B cell (primary cell): ENCODE results near the gene RTP4. TPM values are rescaled to one million over a fixed set of nuclear protein-coding genes. Genes with fewer than 3 reads are reported as not detected.

ENCODE experiments used
- ATAC-seq: fragments of 200-7000 bp; cut with Tn5 transposase; one replicate; pipeline ENCODE4 v1.10.0; 2021; ENCODE audit warnings: low read depth, mild to moderate bottlenecking, moderate number of reproducible peaks, moderate library complexity
- CTCF ChIA-PET: fragments of 350-600 bp; sonication (Branson Sonifier 250); formaldehyde crosslinking; loops from one replicate; lab custom pipeline; 2021; ENCODE audit warnings: antibody characterized with exemption, inconsistent platforms; lab: Charles Lee
- POLR2A ChIA-PET: fragments of 350-600 bp; sonication (Branson Sonifier 250); formaldehyde crosslinking; loops from one replicate; lab custom pipeline; 2021; ENCODE audit warnings: antibody characterized with exemption; lab: Charles Lee
- DNase-seq: peaks from one replicate; pipeline ENCODE4 v3.0.0; 2013
- H2AFZ ChIP-seq: 2 replicates; pipeline ENCODE4 v1.6.1; 2012; ENCODE audit warnings: mild to moderate bottlenecking, low read depth, low read length; ENCODE audit not compliant: insufficient read depth, poor library complexity, severe bottlenecking
- H3K27ac ChIP-seq, 2 donors: 1 replicate in 1 of 2; 2 replicates in 1 of 2; pipeline ENCODE4 v1.5.1; 2012 to 2013; ENCODE audit warnings: low read length in 2 of 2, mild to moderate bottlenecking in 2 of 2, moderate library complexity in 1 of 2
- H3K27me3 ChIP-seq, 4 experiments: fragments of 200-600 bp in 1 of 4; sonication (generic) in 1 of 4; replicated peaks in 1 of 4; 1 replicate in 2 of 4; 2 replicates in 2 of 4; pipeline versions ENCODE4 v1.6.1 to v1.7.0; 2013 to 2016; ENCODE audit warnings: low read length in 3 of 4, mild to moderate bottlenecking in 2 of 4, mixed read lengths in 1 of 4, moderate library complexity in 1 of 4; ENCODE audit not compliant: insufficient read depth in 4 of 4, control insufficient read depth in 3 of 4; ENCODE audit errors: control extremely low read depth in 1 of 4
- H3K36me3 ChIP-seq, 2 experiments: replicated peaks in 1 of 2; 1 replicate in 1 of 2; 2 replicates in 1 of 2; pipeline versions ENCODE4 v1.6.1 to v1.7.1; 2013; ENCODE audit warnings: low read length in 1 of 2; ENCODE audit not compliant: insufficient read depth in 2 of 2, control insufficient read depth in 1 of 2; ENCODE audit errors: control extremely low read depth in 1 of 2, extremely low read depth in 1 of 2
- H3K4me1 ChIP-seq, 2 donors: fragments of 200-600 bp in 1 of 2; sonication (generic) in 1 of 2; 1 replicate in 1 of 2; 2 replicates in 1 of 2; pipeline versions ENCODE4 v1.5.1 to v1.6.1; 2013 to 2017; ENCODE audit warnings: low read length in 2 of 2; ENCODE audit not compliant: control insufficient read depth in 2 of 2, insufficient read depth in 2 of 2
- H3K4me2 ChIP-seq: replicated peaks from 2 replicates; pipeline ENCODE3; 2012; ENCODE audit warnings: mild to moderate bottlenecking, low read depth, low read length; ENCODE audit not compliant: poor library complexity, severe bottlenecking
- H3K4me3 ChIP-seq, 5 experiments: fragments of 200-600 bp in 1 of 5; sonication (generic) in 1 of 5; 1 replicate in 3 of 5; 2 replicates in 2 of 5; pipeline versions ENCODE4 v1.5.1 to v1.7.0; 2011 to 2016; ENCODE audit warnings: low read length in 4 of 5, mild to moderate bottlenecking in 4 of 5, low read depth in 2 of 5, control low read depth in 1 of 5, moderate library complexity in 1 of 5; ENCODE audit not compliant: insufficient read depth in 1 of 5; ENCODE audit errors: control extremely low read depth in 1 of 5, extremely low read depth in 1 of 5
- H3K79me2 ChIP-seq: fragments of 200-600 bp; sonication (generic); one replicate; pipeline ENCODE4 v1.6.0; 2016; ENCODE audit warnings: low read length; ENCODE audit not compliant: control insufficient read depth, insufficient read depth
- H3K9ac ChIP-seq: fragments of 200-600 bp; sonication (generic); 2 replicates; pipeline ENCODE4 v1.6.1; 2017; ENCODE audit warnings: mild to moderate bottlenecking, low read length, moderate library complexity
- H3K9me3 ChIP-seq, 3 donors: one replicate each; pipeline versions ENCODE4 v1.6.1 to v1.7.1; 2013; ENCODE audit warnings: low read length in 2 of 3; ENCODE audit not compliant: control insufficient read depth in 2 of 3, insufficient read depth in 1 of 3; ENCODE audit errors: control extremely low read depth in 1 of 3
- H4K20me1 ChIP-seq: 2 replicates; pipeline ENCODE4 v1.6.0; 2012; ENCODE audit warnings: mild to moderate bottlenecking, low read length; ENCODE audit not compliant: insufficient read depth, control insufficient read depth, poor library complexity, severe bottlenecking
- H3K27ac Mint-ChIP-seq: one replicate; pipeline ENCODE4 v1.8.0; 2021; ENCODE audit warnings: mixed read lengths
- H3K27me3 Mint-ChIP-seq: one replicate; pipeline ENCODE4 v1.8.0; 2021; ENCODE audit warnings: mixed read lengths
- H3K4me1 Mint-ChIP-seq: one replicate; pipeline ENCODE4 v1.8.0; 2021; ENCODE audit warnings: mixed read lengths
- H3K4me3 Mint-ChIP-seq: one replicate; pipeline ENCODE4 v1.8.0; 2021; ENCODE audit warnings: mixed read lengths
- H3K9me3 Mint-ChIP-seq: one replicate; pipeline ENCODE4 v1.8.0; 2022; ENCODE audit warnings: mixed read lengths; ENCODE audit not compliant: insufficient read depth
- CTCF ChIP-seq: fragments of 200-600 bp; IDR thresholded peaks from one replicate; pipeline ENCODE4 v1.8.0; 2022; ENCODE audit warnings: antibody characterized with exemption, mild to moderate bottlenecking
- EZH2 ChIP-seq: IDR thresholded peaks from 2 replicates; pipeline ENCODE4 v1.6.1; 2012; ENCODE audit warnings: borderline replicate concordance, low read depth, mild to moderate bottlenecking, moderate library complexity, low read length; ENCODE audit not compliant: insufficient read depth, poor library complexity, severe bottlenecking
- WGBS: methylation state at CpG from one replicate; pipeline ENCODE4 v1.1.5; 2013; ENCODE audit warnings: missing lambda C conversion rate; ENCODE audit not compliant: insufficient coverage; 5-methylcytosine and 5-hydroxymethylcytosine counted together
- intact Hi-C: fragments of 100-400 bp; cut with micrococcal nuclease; formaldehyde crosslinking; loops from one replicate; pipeline ENCODE4 v1.10.0; 2022
- polyA plus RNA-seq: library from polyadenylated mRNA; depleted of rRNA; stranded (reverse); fragments of >200 nt; gene quantifications from 2 replicates; pipeline ENCODE4 v1.2.3, GENCODE V29; 2012
- total RNA-seq, 2 donors: library from RNA; stranded (reverse); fragments of 120-200 nt in 1 of 2; gene quantifications; 1 replicate in 1 of 2; 2 replicates in 1 of 2; pipeline versions ENCODE4 v1.2.3 to v1.2.4, GENCODE V29; 2013 to 2022

The RTP4 gene
- total and polyA plus RNA-seq, 2 donors (not counting 1 experiment from before 2014, with no cell fraction given): 1.0 to 6.7 TPM

DNA sequence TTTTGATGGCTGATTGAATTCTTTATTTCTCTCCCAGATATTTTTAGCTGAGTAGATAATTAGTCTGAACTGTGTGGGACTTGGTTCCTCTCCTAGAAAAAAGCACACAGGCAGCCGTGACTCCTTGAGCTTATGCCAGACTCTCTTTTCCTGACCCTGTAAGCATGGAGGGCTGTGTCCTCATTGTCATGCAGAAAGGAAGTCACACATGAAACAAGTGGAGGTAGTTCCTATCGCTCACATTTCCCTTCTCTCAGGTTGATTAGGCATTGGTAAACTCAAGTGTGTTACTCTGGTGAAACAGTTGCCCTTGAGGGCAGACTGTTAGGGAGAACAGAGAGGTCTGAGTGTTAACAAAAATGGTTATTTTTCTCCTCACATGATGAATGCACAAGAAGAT is 6.3 kb upstream of the RTP4 start:
- CTCF ChIA-PET: no interaction called here
- no peak for ATAC-seq

More for the DNA sequence above, 6.3 kb upstream of the RTP4 start:
- H3K27ac ChIP-seq: no peak overlapping the region
- no peaks in the 10 kb centered on the region for H3K36me3 ChIP-seq
- no peaks in the 10 kb centered on the region for H3K9me3 Mint-ChIP-seq
- H3K79me2 ChIP-seq: no peaks in the 10 kb centered on the region
- H3K9me3 ChIP-seq: no peaks in the 10 kb centered on the region
- H3K27ac Mint-ChIP-seq: no peak overlapping the region
- peaks cover 0 to 4% of the 10 kb centered on the region in 2 donors for H3K4me1 ChIP-seq
- H3K4me2 ChIP-seq: no peak overlapping the region
- no peaks in the 10 kb centered on the region for H3K27me3 ChIP-seq
- H3K27me3 Mint-ChIP-seq: peaks cover 3% of the 10 kb centered on the region
- no peaks in the 10 kb centered on the region for H3K4me1 Mint-ChIP-seq
- TF ChIP-seq EZH2: no peak
- no peak for TF ChIP-seq CTCF
- POLR2A ChIA-PET: no interaction called here
- DNase-seq: no peak
- intact Hi-C loops: loop anchor here (2.0 kb wide), 1 partner anchor 19 kb away; no protein-coding TSS in a partner anchor
- WGBS: 40% methylated on average over 1 of the region's 2 CpGs
- no peak overlapping the region for H3K4me3 Mint-ChIP-seq
- H2AFZ ChIP-seq: no peak overlapping the region
- no peak overlapping the region for H3K4me3 ChIP-seq
- H4K20me1 ChIP-seq: no peaks in the 10 kb centered on the region
- H3K9ac ChIP-seq: no peak overlapping the region
